ENCODE data around the gene CDX1.
A peak's percentile ranks its signal among the peaks of the same experiment; 100 is the strongest.

CDX1 gene

GRCh38 chr5:150166650-150167511, at the start of gene CDX1:
Gene CDX1 (plus strand): TSS chr5:150166778. CDS start chr5:150166877, 99 bp downstream.
- DNase-seq, result no peak

GRCh38 chr5:150117945-150118560, 48.5 kb upstream of the CDX1 start:
- no peak for DNase-seq

DNA sequence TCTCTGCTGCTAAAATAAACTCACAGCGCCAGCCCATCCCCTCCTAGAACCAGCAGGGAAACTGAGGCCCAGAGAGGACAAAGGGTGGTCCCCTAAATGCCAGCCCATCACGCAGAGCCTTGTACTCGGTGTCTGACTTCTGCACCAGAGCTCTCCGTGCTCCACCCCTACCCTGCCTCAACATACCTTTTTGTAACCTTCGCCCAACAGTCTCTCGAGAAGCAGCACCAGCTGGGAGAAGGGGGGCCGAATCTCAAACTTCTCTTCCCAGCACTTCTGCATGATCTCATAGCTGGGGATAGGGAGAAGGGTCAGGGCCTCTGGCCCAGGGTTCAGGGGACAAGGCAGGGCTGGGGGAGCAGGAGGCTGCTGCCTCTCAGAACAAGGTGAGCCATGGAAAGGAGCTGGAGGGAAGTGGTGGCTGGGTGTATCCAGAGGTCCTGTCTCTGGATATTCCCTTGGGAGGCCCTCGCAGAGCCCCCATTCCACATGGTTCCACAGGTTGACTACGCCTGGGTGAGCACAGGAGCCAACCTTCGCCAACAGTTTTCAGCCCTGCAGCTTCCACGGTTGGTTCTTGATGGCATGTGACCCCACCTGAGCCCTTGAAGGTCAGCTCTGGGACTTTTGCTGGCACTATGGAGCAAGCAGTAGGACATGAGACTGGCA, 47.9 kb upstream of the CDX1 start:
- no peak for DNase-seq

GRCh38 chr5:150119421-150120061, 47.0 kb upstream of the CDX1 start:
- DNase-seq, result no peak

DNA sequence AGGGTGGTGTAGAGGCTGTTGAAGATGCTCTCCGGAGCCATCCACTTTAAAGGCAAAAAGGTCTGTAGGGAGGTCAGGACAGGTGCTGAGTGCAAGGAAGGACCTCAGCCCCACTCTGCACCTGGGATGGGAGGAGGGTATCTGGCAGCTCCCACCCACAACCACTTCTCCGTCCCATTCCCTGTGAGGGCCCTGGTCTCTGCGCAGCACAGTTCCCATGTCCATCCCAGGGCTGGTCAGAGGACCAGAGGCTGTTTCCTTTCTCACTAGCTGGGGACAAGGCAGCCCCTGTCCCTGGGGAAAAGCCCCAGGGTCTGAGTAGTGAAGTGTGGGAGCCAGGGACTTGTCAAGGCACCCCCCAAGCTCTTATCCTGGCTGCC, 46.5 kb upstream of the CDX1 start:
- no peak for DNase-seq

GRCh38 chr5:150120617-150121447, 45.7 kb upstream of the CDX1 start:
- no peak for DNase-seq

GRCh38 chr5:150121448-150122157, 45.0 kb upstream of the CDX1 start:
- no peak for DNase-seq

- DNase-seq, result no peak
Observed at GRCh38 chr5:150122158-150122510, 44.4 kb upstream of the CDX1 start.

DNA sequence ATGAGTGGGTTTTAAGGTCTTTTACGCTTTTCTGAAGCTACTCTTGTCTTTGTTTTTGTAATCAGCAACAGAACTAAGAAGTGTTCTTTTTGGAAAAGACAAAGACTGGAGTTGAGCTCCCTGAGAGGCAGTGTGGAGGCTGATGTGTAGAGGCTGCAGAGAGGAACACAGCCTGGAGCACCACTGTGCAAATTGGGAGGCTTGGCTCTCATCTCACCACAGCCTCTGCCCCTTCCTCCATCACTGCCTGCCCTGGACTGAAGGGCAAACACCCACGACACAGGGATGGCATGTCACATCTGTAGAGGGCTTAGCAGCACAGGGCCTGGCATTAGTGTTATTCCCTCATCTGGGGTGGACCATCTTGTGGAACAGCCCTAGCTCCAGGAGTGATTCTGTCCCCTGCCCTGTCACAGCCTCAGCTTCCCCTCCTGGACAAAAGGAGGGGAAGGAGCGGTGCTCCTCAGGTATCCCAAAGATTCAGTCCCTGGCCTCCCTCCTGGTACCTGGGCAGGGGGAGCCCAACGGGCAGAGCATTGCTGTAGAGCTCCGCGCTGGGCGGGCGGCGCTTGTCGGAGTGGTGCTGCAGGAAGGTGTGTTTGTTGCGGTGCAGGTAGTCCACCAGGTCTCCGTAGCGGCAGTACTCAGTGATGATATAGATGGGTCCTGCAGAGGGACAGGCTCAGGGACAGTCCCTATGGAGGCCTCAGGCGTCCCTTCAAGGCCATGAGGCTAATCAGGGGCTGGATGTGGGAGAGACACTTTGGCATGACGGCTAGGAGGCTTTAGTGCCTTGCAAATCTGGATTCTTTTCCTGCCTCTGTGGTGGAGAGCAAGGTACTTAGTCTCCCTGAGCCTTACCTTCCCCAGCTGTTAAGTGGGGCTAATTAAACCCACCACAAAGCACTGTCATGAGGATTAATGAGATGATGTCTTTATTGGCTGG, 43.8 kb upstream of the CDX1 start:
- no peak for DNase-seq

DNA sequence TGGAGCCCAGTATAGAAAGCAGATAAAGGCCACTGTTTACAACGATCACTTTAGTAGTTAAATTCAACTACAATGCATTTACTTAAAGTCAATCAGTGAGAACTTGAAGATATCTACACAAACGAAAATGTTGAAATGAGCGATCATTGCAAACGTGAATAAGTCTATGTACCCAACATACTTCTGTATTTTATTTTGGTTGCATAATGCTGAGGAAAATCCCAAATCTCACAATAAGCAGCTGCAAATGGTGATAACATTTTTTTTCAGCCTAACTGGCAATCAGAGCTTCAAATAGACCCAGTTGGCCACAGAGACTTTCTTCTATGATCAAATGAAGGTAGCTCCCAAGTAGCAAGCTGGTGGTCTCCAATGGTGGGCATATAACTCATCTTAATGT, 43.0 kb upstream of the CDX1 start:
- DNase-seq, result no peak

- no peak for DNase-seq
Observed at GRCh38 chr5:150124111-150124557, 42.4 kb upstream of the CDX1 start.

- DNase-seq, result no peak
Observed at GRCh38 chr5:150124596-150124995, 42.0 kb upstream of the CDX1 start.

GRCh38 chr5:150125334-150125733, 41.2 kb upstream of the CDX1 start:
- no peak for DNase-seq

- no peak for DNase-seq
Observed at GRCh38 chr5:150126199-150126920, 40.2 kb upstream of the CDX1 start.

DNA sequence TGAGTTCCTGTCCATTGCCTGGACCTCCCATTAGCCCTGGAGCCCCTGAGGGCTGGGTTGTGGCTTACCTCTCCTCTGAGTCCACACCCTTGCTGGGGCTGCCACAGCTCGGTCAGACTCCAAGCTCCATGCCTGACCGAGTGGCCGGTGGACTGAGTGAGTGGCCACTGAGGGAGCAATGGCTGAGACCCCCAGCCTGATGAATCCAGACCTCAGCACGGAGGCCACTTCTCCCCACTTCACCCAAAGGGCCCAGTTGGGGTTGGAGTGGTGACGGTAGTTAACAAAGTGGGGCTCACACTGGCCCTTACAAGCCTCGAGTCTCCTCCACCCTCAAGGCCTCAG, 39.7 kb upstream of the CDX1 start:
- no peak for DNase-seq

DNA sequence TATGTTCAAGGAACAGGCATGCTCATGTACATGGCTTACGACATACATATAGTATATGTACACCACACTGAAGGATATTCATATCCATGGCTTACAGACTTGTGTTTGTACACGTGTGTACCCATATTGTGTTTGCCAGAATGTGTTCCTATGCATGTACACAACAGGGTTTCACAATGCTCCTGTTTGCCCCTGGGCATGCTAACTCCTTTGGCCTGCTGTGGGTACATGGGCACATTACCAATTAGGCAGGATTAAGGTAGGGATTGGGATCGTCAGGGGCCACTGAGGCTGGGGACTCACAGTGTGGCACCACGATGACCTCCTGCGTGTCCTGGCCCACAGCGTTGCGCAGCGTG, 37.1 kb upstream of the CDX1 start:
- no peak for DNase-seq

- DNase-seq, result peak in 9 of 14 donors; percentile 28 to 57 (median 42)
Observed at GRCh38 chr5:150129813-150130492, 36.6 kb upstream of the CDX1 start.

DNA sequence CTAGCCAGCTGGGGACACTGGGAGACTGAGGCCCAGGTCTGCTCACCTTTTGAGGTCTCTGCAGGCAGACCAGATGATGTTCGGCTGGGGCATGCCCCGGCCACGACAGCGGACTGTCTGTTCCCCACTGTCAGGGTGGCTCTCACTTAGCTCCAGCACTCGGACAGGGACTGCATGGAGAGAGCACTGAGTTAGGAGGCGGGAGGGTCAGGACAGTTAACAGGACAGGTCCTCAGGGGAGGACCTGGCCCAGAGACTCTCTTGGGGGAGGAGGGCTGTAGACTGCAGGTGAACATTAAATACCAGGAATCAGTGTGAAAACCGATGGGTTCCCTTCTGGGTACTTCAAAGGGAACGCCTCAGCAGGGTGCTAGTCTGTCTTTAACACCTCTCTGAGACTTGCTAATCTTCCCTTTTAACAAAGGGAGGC, 36.1 kb upstream of the CDX1 start:
- DNase-seq, result no peak

DNA sequence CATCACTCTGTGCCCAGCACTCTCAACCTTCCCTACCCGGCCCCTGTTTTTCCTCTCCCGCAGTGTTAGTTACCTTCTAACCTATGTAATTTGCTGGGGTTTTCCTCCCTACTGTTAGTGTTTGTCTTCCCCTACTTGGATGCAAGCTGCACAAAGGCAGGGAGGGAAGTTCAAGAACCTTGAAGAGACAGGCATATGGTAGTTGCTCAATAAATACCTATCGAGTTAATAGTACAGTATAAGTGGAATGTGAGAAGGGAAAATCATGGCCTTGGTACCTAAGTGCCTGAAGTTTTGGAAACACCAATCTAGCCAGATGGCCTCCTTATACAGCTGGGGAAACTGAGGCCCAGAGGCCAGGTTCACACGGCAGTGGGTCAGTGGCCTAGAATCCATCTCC, 35.1 kb upstream of the CDX1 start:
- no peak for DNase-seq

Data from C1 segment of cervical spinal cord (tissue), 14 donors.